RWPE1 (cell line): ENCODE data around the gene TBL1X.

Source experiments
- CTCF ChIA-PET: fragments of 350-600 bp; sonication (Branson Sonifier 250); formaldehyde crosslinking; extraction: SDS; loops from one replicate; lab custom pipeline; 2021; lab: Yijun Ruan, JAX
- POLR2A ChIA-PET: fragments of 400-600 bp; formaldehyde crosslinking; extraction: SDS; loops from one replicate; lab custom pipeline; 2020; ENCODE audit warnings: antibody characterized with exemption; ENCODE audit not compliant: low non-redundant PET; lab: Yijun Ruan, JAX
- DNase-seq: peaks from one replicate; pipeline ENCODE4 v3.0.0; 2012; ENCODE audit warnings: low spot score
- H3K27ac ChIP-seq: fragments of 450-650 bp; 2 replicates; pipeline ENCODE4 v1.5.1; 2017
- TF ChIP-seq, protein P1 (sequence below): fragments of 450-650 bp; conservative IDR thresholded peaks from 2 replicates; pipeline ENCODE4 v1.5.1; 2017; ENCODE audit warnings: low read depth, mild to moderate bottlenecking

TBL1X gene

DNA sequence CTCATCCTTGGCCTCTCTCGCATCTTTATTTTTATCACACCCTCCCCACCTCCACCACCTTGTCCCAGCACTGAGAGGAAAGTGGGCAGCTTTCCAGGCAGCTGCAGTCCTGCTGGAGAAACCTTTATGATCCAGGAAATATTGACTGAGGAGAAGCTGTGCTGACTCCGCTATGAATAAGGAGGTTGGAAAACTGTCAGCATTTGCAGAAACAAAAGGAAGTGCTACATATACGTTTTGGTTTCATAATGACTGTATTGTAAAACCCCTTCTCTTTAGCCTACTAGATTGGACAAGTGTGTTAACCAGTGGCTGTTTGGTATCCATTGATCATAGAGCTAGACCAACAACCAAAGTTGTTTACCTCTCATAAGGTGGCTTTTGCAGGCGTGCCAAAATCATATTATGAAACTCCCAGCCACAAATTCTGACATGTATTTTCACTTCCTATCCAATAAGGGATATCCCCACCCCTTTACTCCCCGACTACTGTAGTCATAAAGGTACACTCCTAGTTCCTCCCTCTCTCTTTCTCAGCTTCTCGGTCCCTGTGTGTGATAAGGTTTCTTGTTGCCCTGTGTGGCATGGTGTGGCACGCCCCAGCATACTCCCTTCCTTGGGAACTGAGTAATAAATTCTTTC is 212.4 kb downstream of the TBL1X start:
- TF ChIP-seq, protein P1, sequence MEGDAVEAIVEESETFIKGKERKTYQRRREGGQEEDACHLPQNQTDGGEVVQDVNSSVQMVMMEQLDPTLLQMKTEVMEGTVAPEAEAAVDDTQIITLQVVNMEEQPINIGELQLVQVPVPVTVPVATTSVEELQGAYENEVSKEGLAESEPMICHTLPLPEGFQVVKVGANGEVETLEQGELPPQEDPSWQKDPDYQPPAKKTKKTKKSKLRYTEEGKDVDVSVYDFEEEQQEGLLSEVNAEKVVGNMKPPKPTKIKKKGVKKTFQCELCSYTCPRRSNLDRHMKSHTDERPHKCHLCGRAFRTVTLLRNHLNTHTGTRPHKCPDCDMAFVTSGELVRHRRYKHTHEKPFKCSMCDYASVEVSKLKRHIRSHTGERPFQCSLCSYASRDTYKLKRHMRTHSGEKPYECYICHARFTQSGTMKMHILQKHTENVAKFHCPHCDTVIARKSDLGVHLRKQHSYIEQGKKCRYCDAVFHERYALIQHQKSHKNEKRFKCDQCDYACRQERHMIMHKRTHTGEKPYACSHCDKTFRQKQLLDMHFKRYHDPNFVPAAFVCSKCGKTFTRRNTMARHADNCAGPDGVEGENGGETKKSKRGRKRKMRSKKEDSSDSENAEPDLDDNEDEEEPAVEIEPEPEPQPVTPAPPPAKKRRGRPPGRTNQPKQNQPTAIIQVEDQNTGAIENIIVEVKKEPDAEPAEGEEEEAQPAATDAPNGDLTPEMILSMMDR: no peak
- no peak overlapping the region; the same call in 1 of the 2 replicates for H3K27ac ChIP-seq
- peak; percentile 16 for DNase-seq
- CTCF ChIA-PET: interaction anchor here (0.7 kb wide), 1 partner anchor 1387 kb away, joined by 4 read pairs; no protein-coding TSS in a partner anchor
- POLR2A ChIA-PET: no interaction called here

DNA sequence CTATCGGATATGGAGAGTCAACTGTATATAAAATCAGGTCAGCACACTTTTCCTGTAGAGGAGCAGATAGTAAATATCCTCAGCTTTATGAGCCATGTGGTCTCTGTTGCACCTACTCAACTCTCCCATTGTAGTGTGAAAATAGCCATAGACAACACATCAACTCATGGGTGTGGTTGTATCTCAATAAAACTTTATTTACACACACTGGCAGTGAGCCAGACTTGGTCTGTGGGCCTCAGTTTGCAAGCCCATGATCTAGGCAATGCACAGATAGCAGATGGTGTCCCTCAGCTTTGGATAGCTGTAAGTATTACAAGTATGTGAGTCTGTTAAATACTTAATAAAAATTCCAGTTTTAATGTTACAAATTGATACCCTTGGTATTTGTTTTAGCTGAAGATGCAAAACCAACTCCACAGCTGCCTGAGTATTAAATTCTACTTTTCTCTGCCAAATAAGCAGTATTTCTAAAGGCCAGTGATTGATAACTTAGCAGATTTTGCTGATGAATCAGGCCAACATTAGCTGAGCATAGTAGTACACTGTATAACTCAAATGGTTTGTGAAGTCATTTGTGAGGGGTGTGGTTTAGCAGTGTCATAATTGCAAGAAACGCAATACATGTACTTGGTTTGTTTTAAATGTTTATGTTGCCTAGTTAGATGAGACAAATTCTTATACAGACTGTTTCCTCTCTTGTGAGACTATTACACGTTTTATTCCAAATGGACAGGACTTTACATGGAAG is 213.5 kb downstream of the TBL1X start:
- no peak overlapping the region for H3K27ac ChIP-seq
- POLR2A ChIA-PET: no interaction called here
- DNase-seq: no peak
- TF ChIP-seq, protein P1: no peak
- CTCF ChIA-PET: no interaction called here

GRCh38 chrX:9681011-9681410 is 216.2 kb downstream of the TBL1X start:
- TF ChIP-seq, protein P1: no peak
- H3K27ac ChIP-seq: no peak overlapping the region
- ChIA-PET CTCF (no interaction called here), POLR2A (no interaction called here)
- DNase-seq: no peak

GRCh38 chrX:9681422-9681821 is 216.6 kb downstream of the TBL1X start:
- DNase-seq: peak; percentile 10
- no peak overlapping the region for H3K27ac ChIP-seq
- TF ChIP-seq, protein P1: no peak
- ChIA-PET POLR2A (no interaction called here), CTCF (no interaction called here)

GRCh38 chrX:9682456-9682855 is 217.6 kb downstream of the TBL1X start:
- DNase-seq: no peak
- ChIA-PET POLR2A (no interaction called here), CTCF (interaction anchor here (0.6 to 0.7 kb wide), 2 partner anchors 32 to 460 kb away, joined by 3 read pairs; no protein-coding TSS in a partner anchor)
- TF ChIP-seq, protein P1: no peak
- no peak overlapping the region for H3K27ac ChIP-seq

GRCh38 chrX:9682861-9683260 is 218.0 kb downstream of the TBL1X start:
- ChIA-PET CTCF (no interaction called here), POLR2A (no interaction called here)
- TF ChIP-seq, protein P1: no peak
- no peak for DNase-seq
- H3K27ac ChIP-seq: no peak overlapping the region
